Activated CD4-positive, alpha-beta T cell treated with anti-CD3 and anti-CD28 coated beads, Interleukin-2, amount 10 ng/mL, durations not matched to agents 7 days and 5 days (primary cell): ENCODE measurements around the gene USP17L28. TPM values are rescaled to one million over a fixed set of nuclear protein-coding genes. Genes with fewer than 3 reads are reported as not detected.
"Not testable (repeated sequence)": the region's sequence is repeated elsewhere in the genome, so short reads cannot be mapped to it uniquely, and the experiment has no call there.

ENCODE experiments used
- CTCF ChIA-PET: fragments of 350-600 bp; sonication (Branson Sonifier 250); formaldehyde crosslinking; loops from one replicate; lab custom pipeline; 2021; ENCODE audit warnings: antibody characterized with exemption; lab: Charles Lee
- POLR2A ChIA-PET: fragments of 350-600 bp; sonication (Branson Sonifier 250); formaldehyde crosslinking; loops from one replicate; lab custom pipeline; 2021; ENCODE audit warnings: antibody characterized with exemption; lab: Charles Lee
- DNase-seq: peaks from one replicate; pipeline ENCODE4 v3.0.0-alpha.2; 2020
- H3K27ac Mint-ChIP-seq: one replicate; pipeline ENCODE4 v1.8.0; 2021; ENCODE audit warnings: mild to moderate bottlenecking, moderate library complexity, mixed read lengths
- H3K27me3 Mint-ChIP-seq: one replicate; pipeline ENCODE4 v1.8.0; 2021; ENCODE audit warnings: mixed read lengths
- H3K36me3 Mint-ChIP-seq: one replicate; pipeline ENCODE4 v1.8.0; 2021; ENCODE audit warnings: low read depth, mixed read lengths
- H3K4me1 Mint-ChIP-seq: one replicate; pipeline ENCODE4 v1.8.0; 2021; ENCODE audit warnings: mixed read lengths
- H3K4me3 Mint-ChIP-seq: one replicate; pipeline ENCODE4 v1.8.0; 2021; ENCODE audit warnings: mild to moderate bottlenecking, moderate library complexity, mixed read lengths
- H3K9me3 Mint-ChIP-seq: one replicate; pipeline ENCODE4 v1.8.0; 2021; ENCODE audit warnings: mixed read lengths
- total RNA-seq, 2 experiments: library from RNA; stranded (reverse); gene quantifications; one replicate each; pipeline ENCODE4 v1.2.3, GENCODE V29; 2021

USP17L28 gene, protein sequence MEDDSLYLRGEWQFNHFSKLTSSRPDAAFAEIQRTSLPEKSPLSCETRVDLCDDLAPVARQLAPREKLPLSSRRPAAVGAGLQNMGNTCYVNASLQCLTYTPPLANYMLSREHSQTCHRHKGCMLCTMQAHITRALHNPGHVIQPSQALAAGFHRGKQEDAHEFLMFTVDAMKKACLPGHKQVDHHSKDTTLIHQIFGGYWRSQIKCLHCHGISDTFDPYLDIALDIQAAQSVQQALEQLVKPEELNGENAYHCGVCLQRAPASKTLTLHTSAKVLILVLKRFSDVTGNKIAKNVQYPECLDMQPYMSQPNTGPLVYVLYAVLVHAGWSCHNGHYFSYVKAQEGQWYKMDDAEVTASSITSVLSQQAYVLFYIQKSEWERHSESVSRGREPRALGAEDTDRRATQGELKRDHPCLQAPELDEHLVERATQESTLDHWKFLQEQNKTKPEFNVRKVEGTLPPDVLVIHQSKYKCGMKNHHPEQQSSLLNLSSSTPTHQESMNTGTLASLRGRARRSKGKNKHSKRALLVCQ
- not detected for total RNA-seq

DNA sequence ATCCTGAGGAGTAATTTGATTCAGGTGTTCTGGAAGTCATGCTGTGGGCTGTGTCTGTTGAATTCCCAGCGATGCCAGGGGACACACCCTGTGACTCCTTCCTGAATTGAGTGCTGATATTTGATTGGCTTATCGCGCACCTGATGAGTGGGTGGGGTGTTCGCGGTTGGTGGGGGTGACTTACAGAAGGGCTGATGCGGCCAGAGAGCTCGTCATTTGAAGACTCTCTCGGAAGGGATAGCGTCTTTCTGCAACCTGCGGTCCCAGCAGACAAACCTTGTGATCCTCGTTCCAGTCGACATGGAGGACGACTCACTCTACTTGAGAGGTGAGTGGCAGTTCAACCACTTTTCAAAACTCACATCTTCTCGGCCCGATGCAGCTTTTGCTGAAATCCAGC lies at the start of gene USP17L28:
USP17L28 (plus strand) TSS at position 301 of the 400 bp plus-strand sequence; CDS start at position 301, 0 bp downstream.
- H3K4me3 Mint-ChIP-seq, H3K36me3 Mint-ChIP-seq, H3K9me3 Mint-ChIP-seq, CTCF ChIA-PET, DNase-seq, POLR2A ChIA-PET, H3K27me3 Mint-ChIP-seq, H3K27ac Mint-ChIP-seq, H3K4me1 Mint-ChIP-seq: not testable (repeated sequence)

DNA sequence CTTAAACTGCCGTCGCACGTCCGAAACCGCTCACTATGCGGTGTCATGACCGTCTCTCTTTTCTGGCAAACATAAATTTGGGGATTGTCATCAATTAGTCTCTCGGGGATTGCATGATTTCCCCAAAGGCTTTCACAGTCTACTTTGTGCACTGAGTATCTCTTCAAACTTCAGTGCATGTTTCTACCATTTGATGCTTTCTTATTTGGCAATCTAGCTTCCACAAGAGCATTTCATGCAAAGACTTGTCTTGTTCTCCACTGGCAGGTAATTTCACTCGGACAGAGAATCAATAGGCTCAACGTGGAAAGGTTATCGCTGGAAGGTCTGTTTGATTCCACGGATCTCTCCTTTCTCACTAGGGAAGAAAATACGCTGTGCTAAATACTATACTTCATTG lies 24.5 kb upstream of the USP17L28 start:
- POLR2A ChIA-PET, H3K9me3 Mint-ChIP-seq, H3K4me1 Mint-ChIP-seq, H3K4me3 Mint-ChIP-seq, DNase-seq, H3K27me3 Mint-ChIP-seq, H3K27ac Mint-ChIP-seq, H3K36me3 Mint-ChIP-seq, CTCF ChIA-PET: not testable (repeated sequence)

DNA sequence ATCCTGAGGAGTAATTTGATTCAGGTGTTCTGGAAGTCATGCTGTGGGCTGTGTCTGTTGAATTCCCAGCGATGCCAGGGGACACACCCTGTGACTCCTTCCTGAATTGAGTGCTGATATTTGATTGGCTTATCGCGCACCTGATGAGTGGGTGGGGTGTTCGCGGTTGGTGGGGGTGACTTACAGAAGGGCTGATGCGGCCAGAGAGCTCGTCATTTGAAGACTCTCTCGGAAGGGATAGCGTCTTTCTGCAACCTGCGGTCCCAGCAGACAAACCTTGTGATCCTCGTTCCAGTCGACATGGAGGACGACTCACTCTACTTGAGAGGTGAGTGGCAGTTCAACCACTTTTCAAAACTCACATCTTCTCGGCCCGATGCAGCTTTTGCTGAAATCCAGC lies 23.8 kb upstream of the USP17L28 start, which contains the start of gene USP17L24:
USP17L24 (plus strand) TSS at position 301 of the 400 bp plus-strand sequence; CDS start at position 301, 0 bp downstream.
- H3K4me3 Mint-ChIP-seq, H3K4me1 Mint-ChIP-seq, POLR2A ChIA-PET: not testable (repeated sequence)

DNA sequence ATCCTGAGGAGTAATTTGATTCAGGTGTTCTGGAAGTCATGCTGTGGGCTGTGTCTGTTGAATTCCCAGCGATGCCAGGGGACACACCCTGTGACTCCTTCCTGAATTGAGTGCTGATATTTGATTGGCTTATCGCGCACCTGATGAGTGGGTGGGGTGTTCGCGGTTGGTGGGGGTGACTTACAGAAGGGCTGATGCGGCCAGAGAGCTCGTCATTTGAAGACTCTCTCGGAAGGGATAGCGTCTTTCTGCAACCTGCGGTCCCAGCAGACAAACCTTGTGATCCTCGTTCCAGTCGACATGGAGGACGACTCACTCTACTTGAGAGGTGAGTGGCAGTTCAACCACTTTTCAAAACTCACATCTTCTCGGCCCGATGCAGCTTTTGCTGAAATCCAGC lies 19.1 kb upstream of the USP17L28 start, which contains the start of gene USP17L25:
USP17L25 (plus strand) TSS at position 301 of the 400 bp plus-strand sequence; CDS start at position 301, 0 bp downstream.
- H3K9me3 Mint-ChIP-seq, H3K27me3 Mint-ChIP-seq, DNase-seq, H3K4me1 Mint-ChIP-seq, CTCF ChIA-PET, POLR2A ChIA-PET, H3K27ac Mint-ChIP-seq, H3K4me3 Mint-ChIP-seq, H3K36me3 Mint-ChIP-seq: not testable (repeated sequence)

More for the DNA sequence above, 23.8 kb upstream of the USP17L28 start, which contains the start of gene USP17L24:
- DNase-seq, H3K36me3 Mint-ChIP-seq, H3K27ac Mint-ChIP-seq, H3K27me3 Mint-ChIP-seq, CTCF ChIA-PET, H3K9me3 Mint-ChIP-seq: not testable (repeated sequence)

DNA sequence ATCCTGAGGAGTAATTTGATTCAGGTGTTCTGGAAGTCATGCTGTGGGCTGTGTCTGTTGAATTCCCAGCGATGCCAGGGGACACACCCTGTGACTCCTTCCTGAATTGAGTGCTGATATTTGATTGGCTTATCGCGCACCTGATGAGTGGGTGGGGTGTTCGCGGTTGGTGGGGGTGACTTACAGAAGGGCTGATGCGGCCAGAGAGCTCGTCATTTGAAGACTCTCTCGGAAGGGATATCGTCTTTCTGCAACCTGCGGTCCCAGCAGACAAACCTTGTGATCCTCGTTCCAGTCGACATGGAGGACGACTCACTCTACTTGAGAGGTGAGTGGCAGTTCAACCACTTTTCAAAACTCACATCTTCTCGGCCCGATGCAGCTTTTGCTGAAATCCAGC lies 14.3 kb upstream of the USP17L28 start, which contains the start of gene USP17L26:
USP17L26 (plus strand) TSS at position 301 of the 400 bp plus-strand sequence; CDS start at position 301, 0 bp downstream.
- H3K4me3 Mint-ChIP-seq, H3K9me3 Mint-ChIP-seq, H3K27ac Mint-ChIP-seq, H3K4me1 Mint-ChIP-seq, H3K27me3 Mint-ChIP-seq, DNase-seq, H3K36me3 Mint-ChIP-seq, POLR2A ChIA-PET, CTCF ChIA-PET: not testable (repeated sequence)

DNA sequence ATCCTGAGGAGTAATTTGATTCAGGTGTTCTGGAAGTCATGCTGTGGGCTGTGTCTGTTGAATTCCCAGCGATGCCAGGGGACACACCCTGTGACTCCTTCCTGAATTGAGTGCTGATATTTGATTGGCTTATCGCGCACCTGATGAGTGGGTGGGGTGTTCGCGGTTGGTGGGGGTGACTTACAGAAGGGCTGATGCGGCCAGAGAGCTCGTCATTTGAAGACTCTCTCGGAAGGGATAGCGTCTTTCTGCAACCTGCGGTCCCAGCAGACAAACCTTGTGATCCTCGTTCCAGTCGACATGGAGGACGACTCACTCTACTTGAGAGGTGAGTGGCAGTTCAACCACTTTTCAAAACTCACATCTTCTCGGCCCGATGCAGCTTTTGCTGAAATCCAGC lies 9.6 kb upstream of the USP17L28 start, which contains the start of gene USP17L5:
USP17L5 (plus strand) TSS at position 301 of the 400 bp plus-strand sequence; CDS start at position 301, 0 bp downstream.
- H3K36me3 Mint-ChIP-seq, POLR2A ChIA-PET, DNase-seq, H3K9me3 Mint-ChIP-seq, H3K27me3 Mint-ChIP-seq, H3K4me3 Mint-ChIP-seq, CTCF ChIA-PET, H3K4me1 Mint-ChIP-seq, H3K27ac Mint-ChIP-seq: not testable (repeated sequence)

DNA sequence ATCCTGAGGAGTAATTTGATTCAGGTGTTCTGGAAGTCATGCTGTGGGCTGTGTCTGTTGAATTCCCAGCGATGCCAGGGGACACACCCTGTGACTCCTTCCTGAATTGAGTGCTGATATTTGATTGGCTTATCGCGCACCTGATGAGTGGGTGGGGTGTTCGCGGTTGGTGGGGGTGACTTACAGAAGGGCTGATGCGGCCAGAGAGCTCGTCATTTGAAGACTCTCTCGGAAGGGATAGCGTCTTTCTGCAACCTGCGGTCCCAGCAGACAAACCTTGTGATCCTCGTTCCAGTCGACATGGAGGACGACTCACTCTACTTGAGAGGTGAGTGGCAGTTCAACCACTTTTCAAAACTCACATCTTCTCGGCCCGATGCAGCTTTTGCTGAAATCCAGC lies 4.8 kb upstream of the USP17L28 start, which contains the start of gene USP17L27:
USP17L27 (plus strand) TSS at position 301 of the 400 bp plus-strand sequence; CDS start at position 301, 0 bp downstream.
- DNase-seq, H3K36me3 Mint-ChIP-seq, H3K4me3 Mint-ChIP-seq, H3K9me3 Mint-ChIP-seq, POLR2A ChIA-PET, H3K27ac Mint-ChIP-seq, H3K27me3 Mint-ChIP-seq, CTCF ChIA-PET, H3K4me1 Mint-ChIP-seq: not testable (repeated sequence)

DNA sequence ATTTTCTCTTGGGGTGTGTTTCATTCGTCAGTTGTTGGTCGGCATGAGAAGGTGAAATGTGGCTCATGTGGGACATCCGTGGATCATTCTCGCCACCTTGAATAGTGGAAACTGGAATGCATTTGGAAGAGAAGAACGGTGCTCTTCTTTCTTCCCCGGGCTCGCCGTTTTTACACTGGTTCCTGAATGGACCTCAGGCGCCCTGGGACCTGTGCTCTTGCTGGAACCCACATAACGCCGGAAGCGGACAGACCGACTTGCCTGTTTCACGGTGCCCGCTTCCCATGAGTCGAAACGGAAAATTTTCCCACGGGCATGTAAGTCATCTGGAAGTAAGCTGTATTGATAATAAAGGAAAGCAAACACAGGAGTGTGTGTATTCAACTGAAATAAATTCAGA lies 2.2 kb downstream of the USP17L28 start:
- H3K4me1 Mint-ChIP-seq, POLR2A ChIA-PET, H3K27me3 Mint-ChIP-seq, CTCF ChIA-PET, DNase-seq, H3K36me3 Mint-ChIP-seq, H3K27ac Mint-ChIP-seq, H3K4me3 Mint-ChIP-seq, H3K9me3 Mint-ChIP-seq: not testable (repeated sequence)

DNA sequence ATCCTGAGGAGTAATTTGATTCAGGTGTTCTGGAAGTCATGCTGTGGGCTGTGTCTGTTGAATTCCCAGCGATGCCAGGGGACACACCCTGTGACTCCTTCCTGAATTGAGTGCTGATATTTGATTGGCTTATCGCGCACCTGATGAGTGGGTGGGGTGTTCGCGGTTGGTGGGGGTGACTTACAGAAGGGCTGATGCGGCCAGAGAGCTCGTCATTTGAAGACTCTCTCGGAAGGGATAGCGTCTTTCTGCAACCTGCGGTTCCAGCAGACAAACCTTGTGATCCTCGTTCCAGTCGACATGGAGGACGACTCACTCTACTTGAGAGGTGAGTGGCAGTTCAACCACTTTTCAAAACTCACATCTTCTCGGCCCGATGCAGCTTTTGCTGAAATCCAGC lies 4.6 kb downstream of the USP17L28 start, which contains the start of gene USP17L29:
USP17L29 (plus strand) TSS at position 301 of the 400 bp plus-strand sequence; CDS start at position 301, 0 bp downstream.
- CTCF ChIA-PET, DNase-seq, H3K4me1 Mint-ChIP-seq, H3K9me3 Mint-ChIP-seq, H3K4me3 Mint-ChIP-seq, H3K36me3 Mint-ChIP-seq, H3K27ac Mint-ChIP-seq, POLR2A ChIA-PET, H3K27me3 Mint-ChIP-seq: not testable (repeated sequence)

DNA sequence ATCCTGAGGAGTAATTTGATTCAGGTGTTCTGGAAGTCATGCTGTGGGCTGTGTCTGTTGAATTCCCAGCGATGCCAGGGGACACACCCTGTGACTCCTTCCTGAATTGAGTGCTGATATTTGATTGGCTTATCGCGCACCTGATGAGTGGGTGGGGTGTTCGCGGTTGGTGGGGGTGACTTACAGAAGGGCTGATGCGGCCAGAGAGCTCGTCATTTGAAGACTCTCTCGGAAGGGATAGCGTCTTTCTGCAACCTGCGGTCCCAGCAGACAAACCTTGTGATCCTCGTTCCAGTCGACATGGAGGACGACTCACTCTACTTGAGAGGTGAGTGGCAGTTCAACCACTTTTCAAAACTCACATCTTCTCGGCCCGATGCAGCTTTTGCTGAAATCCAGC lies 14.1 kb downstream of the USP17L28 start, which contains the start of gene USP17L30:
USP17L30 (plus strand) TSS at position 301 of the 400 bp plus-strand sequence; CDS start at position 301, 0 bp downstream.
- H3K36me3 Mint-ChIP-seq, H3K4me3 Mint-ChIP-seq, H3K27ac Mint-ChIP-seq, H3K4me1 Mint-ChIP-seq, H3K27me3 Mint-ChIP-seq, H3K9me3 Mint-ChIP-seq, CTCF ChIA-PET, DNase-seq, POLR2A ChIA-PET: not testable (repeated sequence)

DNA sequence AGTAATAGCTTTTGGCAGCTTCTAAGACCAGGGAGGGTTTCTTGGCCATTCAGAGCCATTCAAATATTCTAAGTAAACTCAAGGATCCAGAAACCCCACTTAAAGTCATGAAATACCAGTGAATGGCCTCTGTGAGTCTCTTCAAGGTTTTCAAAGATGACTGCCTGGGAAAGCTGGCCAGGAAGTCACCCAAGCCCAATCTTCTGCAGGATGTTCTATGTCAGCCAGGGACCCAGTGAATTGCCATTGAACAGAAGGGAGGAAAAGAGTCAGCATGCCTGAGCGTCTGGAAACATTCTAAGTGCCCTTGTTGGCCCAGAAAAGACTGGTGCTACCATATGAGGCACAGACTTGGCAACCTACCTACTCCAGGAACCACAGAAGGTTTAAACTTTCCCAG lies 31.2 kb downstream of the USP17L28 start:
- DNase-seq, POLR2A ChIA-PET, H3K27me3 Mint-ChIP-seq, H3K36me3 Mint-ChIP-seq, H3K27ac Mint-ChIP-seq, CTCF ChIA-PET, H3K4me1 Mint-ChIP-seq, H3K4me3 Mint-ChIP-seq, H3K9me3 Mint-ChIP-seq: not testable (repeated sequence)

DNA sequence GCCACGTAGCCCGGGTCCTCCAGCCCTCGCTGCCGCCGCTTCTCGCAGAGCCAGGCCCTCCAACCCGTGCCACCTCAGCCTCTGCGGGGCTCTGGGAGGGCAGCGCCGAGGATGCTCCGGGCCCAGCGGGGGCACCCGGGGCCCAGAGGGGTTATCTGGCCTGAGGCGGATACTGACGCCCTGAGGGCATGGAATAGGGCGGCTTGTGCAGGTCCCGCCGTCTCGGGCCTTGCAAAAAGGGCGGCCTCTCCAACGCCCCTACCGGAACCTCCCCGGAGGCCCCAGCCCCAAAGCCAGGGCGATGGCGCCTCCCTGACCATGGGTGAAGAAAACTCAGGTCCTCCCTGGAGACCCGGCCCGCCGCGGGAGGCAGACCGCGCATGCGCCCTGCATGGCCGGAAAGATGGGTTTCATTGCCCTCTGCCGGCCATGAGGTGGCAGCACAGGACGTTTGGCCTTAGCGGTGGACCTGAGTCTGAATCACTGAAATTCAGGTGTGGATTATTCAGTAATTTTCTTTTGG lies 32.4 kb downstream of the USP17L28 start:
- H3K9me3 Mint-ChIP-seq, H3K36me3 Mint-ChIP-seq, H3K27me3 Mint-ChIP-seq, POLR2A ChIA-PET, H3K4me1 Mint-ChIP-seq, H3K27ac Mint-ChIP-seq, CTCF ChIA-PET: not testable (repeated sequence)
- DNase-seq = peak; percentile 56
- peak overlapping the region; percentile 52 for H3K4me3 Mint-ChIP-seq

DNA sequence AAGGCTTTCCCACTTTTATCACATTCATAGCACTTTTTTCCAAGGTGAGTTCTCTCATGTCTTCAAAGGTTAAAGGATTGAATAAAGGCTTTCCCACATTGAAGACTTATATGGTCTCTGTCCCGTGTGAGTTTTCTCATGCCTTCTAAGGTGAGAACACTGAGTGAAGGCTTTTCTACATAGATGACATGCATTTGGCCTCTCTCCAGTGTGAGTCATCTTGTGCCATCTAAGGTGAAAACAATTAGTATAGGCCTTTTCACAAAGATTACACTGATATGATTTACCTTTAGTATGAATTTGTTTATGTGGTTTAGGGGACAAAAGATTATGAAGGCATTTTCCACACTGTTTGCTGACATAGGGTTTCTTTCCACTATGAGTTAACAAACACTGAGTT lies 35.4 kb downstream of the USP17L28 start:
- no peaks in the 10 kb centered on the region for H3K9me3 Mint-ChIP-seq
- no peak overlapping the region for H3K27ac Mint-ChIP-seq
- POLR2A ChIA-PET = no interaction called here
- peaks cover 2% of the 10 kb centered on the region for H3K4me1 Mint-ChIP-seq
- DNase-seq = no peak
- no peaks in the 10 kb centered on the region for H3K36me3 Mint-ChIP-seq
- H3K4me3 Mint-ChIP-seq = no peak overlapping the region
- CTCF ChIA-PET = no interaction called here
- H3K27me3 Mint-ChIP-seq = no peaks in the 10 kb centered on the region
